Measurements from ENCODE around the gene RELL2.

- TF ChIP-seq CTCF (IDR thresholded peaks at IDR 0.05; ENCODE audit: low read depth, low read length, poor library complexity, severe bottlenecking) (no peak), EZH2phosphoT487 (IDR thresholded peaks at IDR 0.05; ENCODE audit: borderline replicate concordance, low read length) (no peak)
Observed at GRCh38 chr5:141636106-141636412, 738 bp upstream of the RELL2 start.

Measured in DOHH2 (cell line).